Muscle of leg (tissue), 11 donors: Measurements from ENCODE around the gene GPR17. TPM values are rescaled to one million over a fixed set of nuclear protein-coding genes. Genes with fewer than 3 reads are reported as not detected.
A peak's percentile ranks its signal among the peaks of the same experiment; 100 is the strongest.

ENCODE experiments used
- DNase-seq: peaks from one replicate; pipeline ENCODE4 v3.0.0; 2013
- H3K27ac ChIP-seq: one replicate; pipeline ENCODE4 v1.5.1; 2013; ENCODE audit warnings: mild to moderate bottlenecking, low read length, control low read depth
- H3K27me3 ChIP-seq: one replicate; pipeline ENCODE4 v1.6.1; 2013; ENCODE audit warnings: low read length; ENCODE audit not compliant: control insufficient read depth, insufficient read depth
- H3K36me3 ChIP-seq: one replicate; pipeline ENCODE4 v1.6.1; 2013; ENCODE audit warnings: low read length; ENCODE audit not compliant: control insufficient read depth, insufficient read depth
- H3K4me1 ChIP-seq: one replicate; pipeline ENCODE4 v1.6.1; 2013; ENCODE audit warnings: low read length; ENCODE audit not compliant: control insufficient read depth, insufficient read depth
- H3K4me3 ChIP-seq: one replicate; pipeline ENCODE4 v1.5.1; 2013; ENCODE audit warnings: low read length, control low read depth
- H3K9me3 ChIP-seq: replicated peaks from 2 replicates; pipeline ENCODE4 v1.6.1; 2013; ENCODE audit warnings: low read depth, low read length; ENCODE audit not compliant: control insufficient read depth
- WGBS: methylation state at CpG from one replicate; pipeline ENCODE4 v1.1.5; 2013; ENCODE audit warnings: missing lambda C conversion rate; ENCODE audit not compliant: insufficient coverage; 5-methylcytosine and 5-hydroxymethylcytosine counted together
- polyA plus RNA-seq, 8 donors: library from polyadenylated mRNA; unstranded; fragments of 120-200 nt; gene quantifications; one replicate each; pipeline versions ENCODE4 v1.2.1 to v1.2.3, GENCODE V29; 2013; ENCODE audit warnings: inconsistent platforms in 1 of 8, low replicate concordance in 1 of 8; ENCODE audit not compliant: insufficient read length in 8 of 8, insufficient read depth in 1 of 8
- total RNA-seq: library from RNA; stranded (reverse); fragments of 120-200 nt; gene quantifications from one replicate; pipeline ENCODE4 v1.2.4, GENCODE V29; 2013

GPR17 gene
- total and polyA plus RNA-seq, 9 donors = 0.53 to 11.2 (median 3.9) TPM

GRCh38 chr2:127614731-127615130 is 31.2 kb upstream of the GPR17 start:
- WGBS = 67% methylated on average over 3 of the region's 3 CpGs
- Histone ChIP-seq H3K4me3 (no peak overlapping the region), H3K36me3 (no peaks in the 10 kb centered on the region), H3K27ac (no peak overlapping the region), H3K27me3 (peaks cover 3% of the 10 kb centered on the region), H3K9me3 (peaks cover 26% of the 10 kb centered on the region), H3K4me1 (peaks cover 8% of the 10 kb centered on the region)
- peak; percentile 35 for DNase-seq

- Histone ChIP-seq H3K27ac (no peak overlapping the region), H3K9me3 (peaks cover 24% of the 10 kb centered on the region), H3K36me3 (no peaks in the 10 kb centered on the region), H3K4me1 (peaks cover 8% of the 10 kb centered on the region), H3K27me3 (peaks cover 3% of the 10 kb centered on the region), H3K4me3 (no peak overlapping the region)
- no peak for DNase-seq
- 63% methylated on average over 15 of the region's 18 CpGs for WGBS
These were observed 30.3 kb upstream of the GPR17 start for GRCh38 chr2:127615511-127616166.

GRCh38 chr2:127618551-127619202 is 27.3 kb upstream of the GPR17 start:
- H3K4me1 ChIP-seq = peaks cover 8% of the 10 kb centered on the region
- H3K27me3 ChIP-seq = peaks cover 3% of the 10 kb centered on the region
- DNase-seq = no peak
- no peaks in the 10 kb centered on the region for H3K36me3 ChIP-seq
- no peak overlapping the region for H3K27ac ChIP-seq
- H3K4me3 ChIP-seq = no peak overlapping the region
- H3K9me3 ChIP-seq = no peaks in the 10 kb centered on the region
- 70% methylated on average over 2 of the region's 7 CpGs for WGBS

GRCh38 chr2:127619203-127619590 is 26.8 kb upstream of the GPR17 start:
- no peaks in the 10 kb centered on the region for H3K36me3 ChIP-seq
- no peaks in the 10 kb centered on the region for H3K9me3 ChIP-seq
- peaks cover 8% of the 10 kb centered on the region for H3K4me1 ChIP-seq
- 95% methylated on average over 5 of the region's 6 CpGs for WGBS
- peaks cover 3% of the 10 kb centered on the region for H3K27me3 ChIP-seq
- no peak overlapping the region for H3K27ac ChIP-seq
- no peak overlapping the region for H3K4me3 ChIP-seq
- DNase-seq = no peak

- Histone ChIP-seq H3K9me3 (no peaks in the 10 kb centered on the region), H3K4me3 (no peak overlapping the region), H3K36me3 (no peaks in the 10 kb centered on the region), H3K27me3 (peaks cover 3% of the 10 kb centered on the region), H3K27ac (no peak overlapping the region), H3K4me1 (no peaks in the 10 kb centered on the region)
- WGBS = 61% methylated on average over 10 of the region's 16 CpGs
- DNase-seq = no peak
These were observed 25.9 kb upstream of the GPR17 start for GRCh38 chr2:127619877-127620705.

- Histone ChIP-seq H3K4me1 (no peaks in the 10 kb centered on the region), H3K4me3 (no peak overlapping the region), H3K36me3 (no peaks in the 10 kb centered on the region), H3K27me3 (peaks cover 6% of the 10 kb centered on the region), H3K9me3 (no peaks in the 10 kb centered on the region), H3K27ac (no peak overlapping the region)
- no CpG with 5 or more reads among the region's 3 CpGs for WGBS
- no peak for DNase-seq
These were observed 25.1 kb upstream of the GPR17 start for GRCh38 chr2:127620866-127621265.

GRCh38 chr2:127621981-127622431 is 23.9 kb upstream of the GPR17 start:
- 86% methylated on average over 6 of the region's 15 CpGs for WGBS
- Histone ChIP-seq H3K27me3 (peaks cover 5% of the 10 kb centered on the region), H3K36me3 (no peaks in the 10 kb centered on the region), H3K9me3 (no peaks in the 10 kb centered on the region), H3K4me3 (no peak overlapping the region), H3K4me1 (no peaks in the 10 kb centered on the region), H3K27ac (no peak overlapping the region)
- no peak for DNase-seq

GRCh38 chr2:127622561-127623387 is 23.2 kb upstream of the GPR17 start:
- Histone ChIP-seq H3K4me3 (no peak overlapping the region), H3K36me3 (no peaks in the 10 kb centered on the region), H3K27me3 (peaks cover 8% of the 10 kb centered on the region), H3K27ac (no peak overlapping the region), H3K4me1 (no peaks in the 10 kb centered on the region), H3K9me3 (no peaks in the 10 kb centered on the region)
- no peak for DNase-seq
- whole genome bisulfite sequencing = 89% methylated on average over 16 of the region's 21 CpGs

GRCh38 chr2:127623388-127624319 is 22.3 kb upstream of the GPR17 start:
- no peak for DNase-seq
- H3K27me3 ChIP-seq = peaks cover 8% of the 10 kb centered on the region
- H3K36me3 ChIP-seq = no peaks in the 10 kb centered on the region
- H3K27ac ChIP-seq = no peak overlapping the region
- no peak overlapping the region for H3K4me3 ChIP-seq
- no peaks in the 10 kb centered on the region for H3K9me3 ChIP-seq
- H3K4me1 ChIP-seq = no peaks in the 10 kb centered on the region
- WGBS = 83% methylated on average over 35 of the region's 38 CpGs
